Hindlimb muscle (tissue), 1 donor: ENCODE data around the gene SETBP1. TPM values are rescaled to one million over a fixed set of nuclear protein-coding genes. Genes with fewer than 3 reads are reported as not detected.
A peak's percentile ranks its signal among the peaks of the same experiment; 100 is the strongest.

Experiments
- DNase-seq: peaks from one replicate; pipeline ENCODE4 v3.0.0-alpha.2; 2013
- polyA plus RNA-seq: library from polyadenylated mRNA; unstranded; fragments of 120-200 nt; gene quantifications from one replicate; pipeline ENCODE4 v1.2.1, GENCODE V29; 2013; ENCODE audit not compliant: insufficient read length

SETBP1 gene
- polyA plus RNA-seq, 1 donor: 19.5 TPM

- DNase-seq: no peak
These were observed 84.2 kb downstream of the SETBP1 start for GRCh38 chr18:44764863-44765262.

- DNase-seq: no peak
These were observed 84.8 kb downstream of the SETBP1 start for GRCh38 chr18:44765456-44765855.

- DNase-seq: no peak
These were observed 85.8 kb downstream of the SETBP1 start for GRCh38 chr18:44766450-44766849.

GRCh38 chr18:44767807-44768206, 87.1 kb downstream of the SETBP1 start:
- DNase-seq: no peak

GRCh38 chr18:44770641-44771040, 90.0 kb downstream of the SETBP1 start:
- DNase-seq: no peak

- DNase-seq: no peak
These were observed 90.9 kb downstream of the SETBP1 start for GRCh38 chr18:44771572-44771955.

GRCh38 chr18:44771956-44772917, 91.5 kb downstream of the SETBP1 start:
- no peak for DNase-seq

GRCh38 chr18:44773640-44774155, 93.0 kb downstream of the SETBP1 start:
- DNase-seq: no peak

- DNase-seq: no peak
These were observed 93.5 kb downstream of the SETBP1 start for GRCh38 chr18:44774191-44774590.

- DNase-seq: no peak
These were observed 96.9 kb downstream of the SETBP1 start for GRCh38 chr18:44777457-44778192.

- no peak for DNase-seq
These were observed 98.1 kb downstream of the SETBP1 start for GRCh38 chr18:44778788-44779187.

GRCh38 chr18:44779753-44780292, 99.1 kb downstream of the SETBP1 start:
- DNase-seq: no peak

GRCh38 chr18:44781886-44782285, 101.2 kb downstream of the SETBP1 start:
- no peak for DNase-seq

GRCh38 chr18:44782617-44783016, 101.9 kb downstream of the SETBP1 start:
- DNase-seq: no peak

- no peak for DNase-seq
These were observed 102.7 kb downstream of the SETBP1 start for GRCh38 chr18:44783371-44783770.

- DNase-seq: no peak
These were observed 105.6 kb downstream of the SETBP1 start for GRCh38 chr18:44786257-44786656.

GRCh38 chr18:44786688-44787087, 106.0 kb downstream of the SETBP1 start:
- DNase-seq: no peak

GRCh38 chr18:44788334-44788733, 107.6 kb downstream of the SETBP1 start:
- no peak for DNase-seq

GRCh38 chr18:44789710-44790109, 109.0 kb downstream of the SETBP1 start:
- no peak for DNase-seq

- DNase-seq: no peak
These were observed 110.2 kb downstream of the SETBP1 start for GRCh38 chr18:44790860-44791259.

- DNase-seq: peak; percentile 41
These were observed 110.8 kb downstream of the SETBP1 start for GRCh38 chr18:44791520-44791919.

GRCh38 chr18:44792456-44793061, 111.9 kb downstream of the SETBP1 start:
- DNase-seq: no peak

- no peak for DNase-seq
These were observed 112.5 kb downstream of the SETBP1 start for GRCh38 chr18:44793194-44793593.
